Memory B cell (primary cell): ENCODE results near the gene BABAM1.

Experiments
- ATAC-seq: fragments of 150-1000 bp; cut with Tn5 transposase; 2 replicates; pipeline ENCODE4 v1.10.0; 2021; ENCODE audit warnings: low read depth, mild to moderate bottlenecking, moderate library complexity
- DNase-seq, 2 donors: peaks; one replicate each; pipeline ENCODE4 v3.0.0; 2022; ENCODE audit warnings: low spot score in 2 of 2
- H3K27ac Mint-ChIP-seq: one replicate; pipeline ENCODE4 v1.8.0; 2022; ENCODE audit warnings: mild to moderate bottlenecking, moderate library complexity, mixed read lengths
- H3K27me3 Mint-ChIP-seq: one replicate; pipeline ENCODE4 v1.8.0; 2022; ENCODE audit warnings: mixed read lengths
- H3K36me3 Mint-ChIP-seq: one replicate; pipeline ENCODE4 v1.8.0; 2022; ENCODE audit warnings: mild to moderate bottlenecking, mixed read lengths
- H3K4me1 Mint-ChIP-seq: one replicate; pipeline ENCODE4 v1.8.0; 2022; ENCODE audit warnings: mixed read lengths
- H3K4me3 Mint-ChIP-seq: one replicate; pipeline ENCODE4 v1.8.0; 2022; ENCODE audit warnings: mild to moderate bottlenecking, moderate library complexity, mixed read lengths
- H3K9me3 Mint-ChIP-seq: one replicate; pipeline ENCODE4 v1.8.0; 2022; ENCODE audit warnings: mixed read lengths

The BABAM1 gene

GRCh38 chr19:17237747-17238706 is 29.2 kb upstream of the BABAM1 start:
- ATAC-seq (no peak), DNase-seq (no peak)
- Mint-ChIP-seq H3K4me3 (peak overlapping the region; percentile 55), H3K27me3 (no peaks in the 10 kb centered on the region), H3K9me3 (no peaks in the 10 kb centered on the region), H3K4me1 (peaks cover 6% of the 10 kb centered on the region), H3K27ac (no peak overlapping the region), H3K36me3 (no peaks in the 10 kb centered on the region)

GRCh38 chr19:17240062-17240752 is 27.0 kb upstream of the BABAM1 start:
- Mint-ChIP-seq H3K36me3 (no peaks in the 10 kb centered on the region), H3K27me3 (no peaks in the 10 kb centered on the region), H3K27ac (no peak overlapping the region), H3K9me3 (no peaks in the 10 kb centered on the region), H3K4me1 (peaks cover 8% of the 10 kb centered on the region), H3K4me3 (no peak overlapping the region)
- DNase-seq (no peak), ATAC-seq (no peak)

GRCh38 chr19:17240826-17241399 is 26.3 kb upstream of the BABAM1 start:
- Mint-ChIP-seq H3K27ac (no peak overlapping the region), H3K4me1 (peaks cover 8% of the 10 kb centered on the region), H3K36me3 (no peaks in the 10 kb centered on the region), H3K9me3 (no peaks in the 10 kb centered on the region), H3K4me3 (no peak overlapping the region), H3K27me3 (no peaks in the 10 kb centered on the region)
- no peak for ATAC-seq
- DNase-seq: no peak

GRCh38 chr19:17242431-17243208 is 24.6 kb upstream of the BABAM1 start:
- H3K27me3 Mint-ChIP-seq: no peaks in the 10 kb centered on the region
- no peak overlapping the region for H3K4me3 Mint-ChIP-seq
- ATAC-seq (no peak), DNase-seq (no peak)
- H3K36me3 Mint-ChIP-seq: no peaks in the 10 kb centered on the region
- H3K27ac Mint-ChIP-seq: peak overlapping the region; percentile 76
- H3K4me1 Mint-ChIP-seq: peaks cover 16% of the 10 kb centered on the region
- H3K9me3 Mint-ChIP-seq: no peaks in the 10 kb centered on the region

- Mint-ChIP-seq H3K27me3 (no peaks in the 10 kb centered on the region), H3K4me3 (peak overlapping the region; percentile 37), H3K36me3 (no peaks in the 10 kb centered on the region), H3K27ac (peak overlapping the region; percentile 76), H3K4me1 (peaks cover 16% of the 10 kb centered on the region), H3K9me3 (no peaks in the 10 kb centered on the region)
- ATAC-seq (no peak), DNase-seq (no peak)
Observed at GRCh38 chr19:17243211-17243829, 23.9 kb upstream of the BABAM1 start.

- H3K27me3 Mint-ChIP-seq: no peaks in the 10 kb centered on the region
- DNase-seq (no peak), ATAC-seq (no peak)
- peak overlapping the region; percentile 71 for H3K4me3 Mint-ChIP-seq
- peak overlapping the region; percentile 25 for H3K27ac Mint-ChIP-seq
- H3K36me3 Mint-ChIP-seq: no peaks in the 10 kb centered on the region
- no peaks in the 10 kb centered on the region for H3K9me3 Mint-ChIP-seq
- H3K4me1 Mint-ChIP-seq: peaks cover 16% of the 10 kb centered on the region
Observed at GRCh38 chr19:17243830-17244617, 23.2 kb upstream of the BABAM1 start.

- Mint-ChIP-seq H3K4me1 (peaks cover 16% of the 10 kb centered on the region), H3K4me3 (peak overlapping the region; percentile 71), H3K36me3 (no peaks in the 10 kb centered on the region), H3K27ac (no peak overlapping the region), H3K9me3 (no peaks in the 10 kb centered on the region), H3K27me3 (no peaks in the 10 kb centered on the region)
- ATAC-seq (peak; percentile 3), DNase-seq (no peak)
Observed at GRCh38 chr19:17244618-17245534, 22.4 kb upstream of the BABAM1 start.

GRCh38 chr19:17245535-17245984 is 21.7 kb upstream of the BABAM1 start, which contains the start of gene NR2F6:
NR2F6 (minus strand) TSS chr19:17245919; CDS start chr19:17245220, 699 bp downstream.
- H3K4me3 Mint-ChIP-seq: peak within 1 kb of the TSS; percentile 98
- H3K27ac Mint-ChIP-seq: peak within 1 kb of the TSS; percentile 85
- no peaks in the 10 kb centered on the region for H3K9me3 Mint-ChIP-seq
- no peaks in the 10 kb centered on the region for H3K27me3 Mint-ChIP-seq
- DNase-seq (peak in 1 of 2 donors; percentile 65), ATAC-seq (peak; percentile 35)
- H3K36me3 Mint-ChIP-seq: no peaks in the 10 kb centered on the region
- peaks cover 16% of the 10 kb centered on the region for H3K4me1 Mint-ChIP-seq

- peak overlapping the region; percentile 85 for H3K27ac Mint-ChIP-seq
- DNase-seq: no peak
- H3K4me3 Mint-ChIP-seq: peak overlapping the region; percentile 98
- no peaks in the 10 kb centered on the region for H3K36me3 Mint-ChIP-seq
- peak; percentile 3 for ATAC-seq
- H3K9me3 Mint-ChIP-seq: no peaks in the 10 kb centered on the region
- H3K27me3 Mint-ChIP-seq: no peaks in the 10 kb centered on the region
- H3K4me1 Mint-ChIP-seq: peaks cover 16% of the 10 kb centered on the region
Observed at GRCh38 chr19:17246681-17247425, 20.4 kb upstream of the BABAM1 start.

- Mint-ChIP-seq H3K36me3 (no peaks in the 10 kb centered on the region), H3K4me1 (peaks cover 12% of the 10 kb centered on the region), H3K27ac (no peak overlapping the region), H3K9me3 (no peaks in the 10 kb centered on the region), H3K4me3 (peak overlapping the region; percentile 17), H3K27me3 (no peaks in the 10 kb centered on the region)
- no peak for DNase-seq
- no peak for ATAC-seq
Observed at GRCh38 chr19:17248011-17248776, 19.0 kb upstream of the BABAM1 start.
